ENCODE measurements around the gene GLYATL1B.
"Not testable (repeated sequence)": the region's sequence is repeated elsewhere in the genome, so short reads cannot be mapped to it uniquely, and the experiment has no call there.

GLYATL1B gene

DNA sequence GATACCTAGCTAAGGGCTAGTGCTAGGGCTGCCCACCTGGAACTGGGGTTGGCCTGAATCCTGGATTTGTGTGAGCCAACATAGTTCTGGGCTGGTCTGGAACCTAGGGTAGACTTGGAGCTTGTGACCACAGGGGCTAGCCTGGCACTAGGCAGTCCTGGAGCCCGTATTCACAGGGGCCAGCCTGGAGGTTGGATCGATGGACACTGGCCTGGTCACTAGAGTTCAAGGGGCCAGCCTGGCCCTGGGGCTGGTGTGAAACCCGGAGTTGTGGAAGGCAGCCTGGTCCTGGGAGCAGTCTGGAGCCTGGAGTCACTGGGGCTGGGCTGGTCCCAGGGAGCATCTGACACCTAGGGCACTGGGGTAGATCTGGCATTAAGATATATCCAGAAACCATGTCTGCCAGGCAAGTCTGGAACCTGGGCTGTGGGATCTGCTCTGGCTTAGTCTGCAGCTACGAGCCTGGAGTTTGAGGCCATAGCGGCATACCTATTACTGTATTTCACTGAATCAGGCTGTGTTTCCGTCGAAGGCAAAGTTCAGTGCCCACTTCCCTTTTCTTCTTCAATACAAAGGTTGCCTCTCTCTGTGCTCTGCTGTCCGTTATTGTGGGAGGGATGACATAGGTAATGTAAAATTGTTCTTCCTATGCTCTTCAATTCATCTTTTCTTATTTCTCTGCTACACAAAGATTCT, 9.1 kb upstream of the GLYATL1B start:
- Histone ChIP-seq H3K9me3 (ENCODE audit: insufficient read depth, low read length) (peaks cover 18% of the 10 kb centered on the region; the same call in 1 of the 2 replicates), H2AFZ (ENCODE audit: low read depth, low read length, severe bottlenecking) (no peak overlapping the region), H3K27ac (ENCODE audit: low read depth, low read length) (peak overlapping the region; percentile 41; the same call in 1 of the 2 replicates), H3F3A (ENCODE audit: insufficient read depth) (0 out of 2 replicates have a peak, but pooled peaks cover 4% of the 10 kb centered on the region), H3K27me3 (ENCODE audit: low read length) (no peaks in the 10 kb centered on the region), H3K9ac (ENCODE audit: low read length) (no peak overlapping the region), H3K79me2 (ENCODE audit: insufficient read depth, low read length) (no peaks in the 10 kb centered on the region), H4K20me1 (ENCODE audit: low read depth, low read length) (no peaks in the 10 kb centered on the region), H3K36me3 (ENCODE audit: low read length) (peaks cover 17% of the 10 kb centered on the region), H3K9me2 (replicated peaks; ENCODE audit: insufficient read depth, low read length) (no peaks in the 10 kb centered on the region), H3K4me2 (ENCODE audit: low read depth, low read length, poor library complexity, severe bottlenecking) (no peak overlapping the region), H3K4me3 (ENCODE audit: insufficient read depth, low read length, poor library complexity, severe bottlenecking) (no peak overlapping the region)
- TF ChIP-seq, protein P1, sequence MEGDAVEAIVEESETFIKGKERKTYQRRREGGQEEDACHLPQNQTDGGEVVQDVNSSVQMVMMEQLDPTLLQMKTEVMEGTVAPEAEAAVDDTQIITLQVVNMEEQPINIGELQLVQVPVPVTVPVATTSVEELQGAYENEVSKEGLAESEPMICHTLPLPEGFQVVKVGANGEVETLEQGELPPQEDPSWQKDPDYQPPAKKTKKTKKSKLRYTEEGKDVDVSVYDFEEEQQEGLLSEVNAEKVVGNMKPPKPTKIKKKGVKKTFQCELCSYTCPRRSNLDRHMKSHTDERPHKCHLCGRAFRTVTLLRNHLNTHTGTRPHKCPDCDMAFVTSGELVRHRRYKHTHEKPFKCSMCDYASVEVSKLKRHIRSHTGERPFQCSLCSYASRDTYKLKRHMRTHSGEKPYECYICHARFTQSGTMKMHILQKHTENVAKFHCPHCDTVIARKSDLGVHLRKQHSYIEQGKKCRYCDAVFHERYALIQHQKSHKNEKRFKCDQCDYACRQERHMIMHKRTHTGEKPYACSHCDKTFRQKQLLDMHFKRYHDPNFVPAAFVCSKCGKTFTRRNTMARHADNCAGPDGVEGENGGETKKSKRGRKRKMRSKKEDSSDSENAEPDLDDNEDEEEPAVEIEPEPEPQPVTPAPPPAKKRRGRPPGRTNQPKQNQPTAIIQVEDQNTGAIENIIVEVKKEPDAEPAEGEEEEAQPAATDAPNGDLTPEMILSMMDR (IDR thresholded peaks at IDR 0.05; ENCODE audit: insufficient read depth, low read length, poor library complexity, severe bottlenecking) = no peak
- no peak for TF ChIP-seq EZH2phosphoT487 (conservative IDR thresholded peaks at IDR 0.05; ENCODE audit: low read length)

GRCh38 chr11:59078435-59078834, 7.7 kb upstream of the GLYATL1B start:
- peaks cover 18% of the 10 kb centered on the region; the same call in 1 of the 2 replicates for H3K9me3 ChIP-seq (ENCODE audit: insufficient read depth, low read length)
- H3K4me3 ChIP-seq (ENCODE audit: insufficient read depth, low read length, poor library complexity, severe bottlenecking) = no peak overlapping the region
- H3K4me2 ChIP-seq (ENCODE audit: low read depth, low read length, poor library complexity, severe bottlenecking) = peak overlapping the region; percentile 11

GRCh38 chr11:59079086-59079485, 7.0 kb upstream of the GLYATL1B start:
- Histone ChIP-seq H3K27me3 (ENCODE audit: low read length) (no peaks in the 10 kb centered on the region), H3K79me2 (ENCODE audit: insufficient read depth, low read length) (no peaks in the 10 kb centered on the region), H2AFZ (ENCODE audit: low read depth, low read length, severe bottlenecking) (no peak overlapping the region), H3K27ac (ENCODE audit: low read depth, low read length) (peak overlapping the region; percentile 41), H3K9ac (ENCODE audit: low read length) (no peak overlapping the region), H3K4me3 (ENCODE audit: insufficient read depth, low read length, poor library complexity, severe bottlenecking) (no peak overlapping the region), H3K9me3 (ENCODE audit: insufficient read depth, low read length) (peaks cover 18% of the 10 kb centered on the region; the same call in 1 of the 2 replicates), H3K4me2 (ENCODE audit: low read depth, low read length, poor library complexity, severe bottlenecking) (peak overlapping the region; percentile 11), H3F3A (ENCODE audit: insufficient read depth) (no peaks in the 10 kb centered on the region), H3K9me2 (replicated peaks; ENCODE audit: insufficient read depth, low read length) (no peaks in the 10 kb centered on the region), H3K36me3 (ENCODE audit: low read length) (peaks cover 17% of the 10 kb centered on the region), H4K20me1 (ENCODE audit: low read depth, low read length) (no peaks in the 10 kb centered on the region)
- TF ChIP-seq, protein P1 (IDR thresholded peaks at IDR 0.05; ENCODE audit: insufficient read depth, low read length, poor library complexity, severe bottlenecking) = no peak
- TF ChIP-seq EZH2phosphoT487 (conservative IDR thresholded peaks at IDR 0.05; ENCODE audit: low read length) = no peak

More at GRCh38 chr11:59078435-59078834, 7.7 kb upstream of the GLYATL1B start:
- Histone ChIP-seq H3K9ac (ENCODE audit: low read length) (no peak overlapping the region), H3F3A (ENCODE audit: insufficient read depth) (0 out of 2 replicates have a peak, but pooled peaks cover under 1% of the 10 kb centered on the region), H3K27ac (ENCODE audit: low read depth, low read length) (peak overlapping the region; percentile 41), H4K20me1 (ENCODE audit: low read depth, low read length) (no peaks in the 10 kb centered on the region), H3K9me2 (replicated peaks; ENCODE audit: insufficient read depth, low read length) (no peaks in the 10 kb centered on the region), H2AFZ (ENCODE audit: low read depth, low read length, severe bottlenecking) (no peak overlapping the region), H3K36me3 (ENCODE audit: low read length) (peaks cover 17% of the 10 kb centered on the region), H3K79me2 (ENCODE audit: insufficient read depth, low read length) (no peaks in the 10 kb centered on the region), H3K27me3 (ENCODE audit: low read length) (no peaks in the 10 kb centered on the region)
- TF ChIP-seq EZH2phosphoT487 (conservative IDR thresholded peaks at IDR 0.05; ENCODE audit: low read length) = no peak
- TF ChIP-seq, protein P1 (IDR thresholded peaks at IDR 0.05; ENCODE audit: insufficient read depth, low read length, poor library complexity, severe bottlenecking) = no peak

GRCh38 chr11:59080421-59080820, 5.7 kb upstream of the GLYATL1B start:
- H3F3A ChIP-seq (ENCODE audit: insufficient read depth); H3K9ac ChIP-seq (ENCODE audit: low read length); H2AFZ ChIP-seq (ENCODE audit: low read depth, low read length, severe bottlenecking); H4K20me1 ChIP-seq (ENCODE audit: low read depth, low read length); H3K4me2 ChIP-seq (ENCODE audit: low read depth, low read length, poor library complexity, severe bottlenecking); H3K9me2 ChIP-seq (replicated peaks; ENCODE audit: insufficient read depth, low read length); H3K79me2 ChIP-seq (ENCODE audit: insufficient read depth, low read length); H3K4me3 ChIP-seq (ENCODE audit: insufficient read depth, low read length, poor library complexity, severe bottlenecking); H3K27me3 ChIP-seq (ENCODE audit: low read length); H3K27ac ChIP-seq (ENCODE audit: low read depth, low read length): not testable (repeated sequence)
- H3K9me3 ChIP-seq (ENCODE audit: insufficient read depth, low read length) = peaks cover 11% of the 10 kb centered on the region; the same call in 1 of the 2 replicates
- peaks cover 17% of the 10 kb centered on the region for H3K36me3 ChIP-seq (ENCODE audit: low read length)

DNA sequence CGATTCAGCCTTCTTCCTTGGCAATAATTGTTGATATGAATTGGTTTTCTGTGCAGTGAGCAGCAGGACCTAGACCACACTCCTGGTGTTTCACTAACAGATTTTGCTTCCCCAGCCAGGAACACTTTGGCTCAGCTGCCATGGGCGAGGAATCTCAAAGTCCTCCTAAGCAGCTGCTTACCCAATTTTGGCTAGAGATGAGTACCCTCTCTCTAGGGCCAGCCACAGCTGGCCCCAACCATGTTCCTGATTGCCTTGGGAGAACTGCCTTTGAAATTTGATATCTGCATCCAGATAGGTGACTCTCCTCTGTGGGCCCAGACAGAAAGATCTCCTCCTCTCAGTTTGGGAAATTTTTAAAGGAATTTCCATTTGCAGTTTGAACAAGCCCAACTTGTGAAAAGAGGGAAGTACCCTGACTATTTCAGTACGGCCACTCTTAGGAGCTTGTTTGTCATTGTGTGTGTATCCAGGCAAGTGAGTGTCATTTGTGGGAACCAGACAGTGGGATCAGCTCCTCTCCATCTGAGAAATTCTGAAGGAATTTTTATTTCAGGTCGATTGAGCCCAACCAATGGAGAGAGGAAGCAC, 4.6 kb upstream of the GLYATL1B start:
- H2AFZ ChIP-seq (ENCODE audit: low read depth, low read length, severe bottlenecking); H3K4me3 ChIP-seq (ENCODE audit: insufficient read depth, low read length, poor library complexity, severe bottlenecking); H3K9ac ChIP-seq (ENCODE audit: low read length); H3K9me3 ChIP-seq (ENCODE audit: insufficient read depth, low read length); H3K4me2 ChIP-seq (ENCODE audit: low read depth, low read length, poor library complexity, severe bottlenecking); H3K27me3 ChIP-seq (ENCODE audit: low read length); H4K20me1 ChIP-seq (ENCODE audit: low read depth, low read length); H3K27ac ChIP-seq (ENCODE audit: low read depth, low read length); H3K9me2 ChIP-seq (replicated peaks; ENCODE audit: insufficient read depth, low read length); H3F3A ChIP-seq (ENCODE audit: insufficient read depth); H3K79me2 ChIP-seq (ENCODE audit: insufficient read depth, low read length): not testable (repeated sequence)
- H3K36me3 ChIP-seq (ENCODE audit: low read length) = peaks cover 15% of the 10 kb centered on the region
